Measurements from ENCODE around the gene SKIC2.

DNA sequence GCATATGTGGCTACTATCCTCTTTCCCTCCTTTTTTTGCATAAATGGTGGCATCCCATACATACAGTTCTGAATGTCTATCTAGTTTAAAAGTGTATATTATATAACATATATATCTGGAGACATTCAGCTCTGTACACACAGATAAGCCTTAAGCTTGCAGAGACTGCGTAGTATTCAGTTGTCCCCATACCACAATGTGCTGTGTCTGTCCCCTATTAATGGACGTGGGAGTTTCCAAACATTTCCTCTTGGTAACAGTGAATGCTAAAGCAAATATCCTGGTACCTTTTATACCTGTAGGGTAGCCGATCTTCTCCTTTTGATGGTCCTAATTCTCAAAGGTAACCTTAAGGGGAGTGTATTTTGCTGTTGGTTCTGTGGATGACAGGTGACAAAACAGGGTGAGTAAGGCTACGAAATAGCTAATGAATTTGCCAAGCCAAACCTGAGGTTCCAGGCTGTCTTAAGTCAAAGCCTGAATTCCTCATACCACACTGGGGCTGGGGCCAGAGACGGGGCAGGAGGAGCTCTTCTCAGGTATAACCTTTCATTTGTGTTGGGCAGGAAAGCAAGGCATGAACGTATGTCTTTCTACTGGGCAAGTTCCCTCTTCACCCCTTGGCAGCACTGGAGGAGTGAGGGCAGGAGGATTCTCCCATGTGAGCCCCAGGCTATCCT is 39.2 kb upstream of the SKIC2 start:
- TF ChIP-seq, protein P1, sequence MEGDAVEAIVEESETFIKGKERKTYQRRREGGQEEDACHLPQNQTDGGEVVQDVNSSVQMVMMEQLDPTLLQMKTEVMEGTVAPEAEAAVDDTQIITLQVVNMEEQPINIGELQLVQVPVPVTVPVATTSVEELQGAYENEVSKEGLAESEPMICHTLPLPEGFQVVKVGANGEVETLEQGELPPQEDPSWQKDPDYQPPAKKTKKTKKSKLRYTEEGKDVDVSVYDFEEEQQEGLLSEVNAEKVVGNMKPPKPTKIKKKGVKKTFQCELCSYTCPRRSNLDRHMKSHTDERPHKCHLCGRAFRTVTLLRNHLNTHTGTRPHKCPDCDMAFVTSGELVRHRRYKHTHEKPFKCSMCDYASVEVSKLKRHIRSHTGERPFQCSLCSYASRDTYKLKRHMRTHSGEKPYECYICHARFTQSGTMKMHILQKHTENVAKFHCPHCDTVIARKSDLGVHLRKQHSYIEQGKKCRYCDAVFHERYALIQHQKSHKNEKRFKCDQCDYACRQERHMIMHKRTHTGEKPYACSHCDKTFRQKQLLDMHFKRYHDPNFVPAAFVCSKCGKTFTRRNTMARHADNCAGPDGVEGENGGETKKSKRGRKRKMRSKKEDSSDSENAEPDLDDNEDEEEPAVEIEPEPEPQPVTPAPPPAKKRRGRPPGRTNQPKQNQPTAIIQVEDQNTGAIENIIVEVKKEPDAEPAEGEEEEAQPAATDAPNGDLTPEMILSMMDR (IDR thresholded peaks at IDR 0.05; ENCODE audit: low read depth, low read length) = no peak
- TF ChIP-seq EZH2phosphoT487 (IDR thresholded peaks at IDR 0.05; ENCODE audit: low read depth) = no peak

Measured in OCI-LY3 (cell line).